HG02642 (cell line): Measurements from ENCODE around the gene INPPL1.
"Not testable (repeated sequence)": the region's sequence is repeated elsewhere in the genome, so short reads cannot be mapped to it uniquely, and the experiment has no call there.

Experiments
- ATAC-seq: cut with Tn5 transposase; IDR thresholded peaks from one replicate; pipeline ENCODE4 v1.9.1; 2021; ENCODE audit warnings: mild to moderate bottlenecking; ENCODE audit not compliant: unreplicated experiment, poor library complexity

The INPPL1 gene

DNA sequence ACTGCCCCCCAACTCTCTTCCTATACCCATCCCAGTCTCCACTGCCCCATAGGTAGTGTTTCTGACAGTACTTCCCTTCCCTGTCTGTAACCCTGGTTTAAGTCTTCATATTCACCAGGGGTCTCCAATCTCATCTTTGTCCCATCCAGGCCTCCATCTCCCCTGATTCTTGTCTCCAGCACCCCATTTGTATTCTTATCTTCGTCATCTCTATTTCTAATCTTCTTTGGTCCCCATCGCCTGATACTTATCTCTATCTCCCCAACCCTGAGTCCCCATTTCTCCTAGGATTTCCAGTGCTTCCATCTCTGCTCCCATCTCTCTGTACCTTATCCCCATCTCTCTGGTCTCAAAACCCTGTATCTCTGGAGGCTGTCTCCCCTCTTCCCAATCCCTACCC, 17.6 kb downstream of the INPPL1 start:
- ATAC-seq, result no peak

DNA sequence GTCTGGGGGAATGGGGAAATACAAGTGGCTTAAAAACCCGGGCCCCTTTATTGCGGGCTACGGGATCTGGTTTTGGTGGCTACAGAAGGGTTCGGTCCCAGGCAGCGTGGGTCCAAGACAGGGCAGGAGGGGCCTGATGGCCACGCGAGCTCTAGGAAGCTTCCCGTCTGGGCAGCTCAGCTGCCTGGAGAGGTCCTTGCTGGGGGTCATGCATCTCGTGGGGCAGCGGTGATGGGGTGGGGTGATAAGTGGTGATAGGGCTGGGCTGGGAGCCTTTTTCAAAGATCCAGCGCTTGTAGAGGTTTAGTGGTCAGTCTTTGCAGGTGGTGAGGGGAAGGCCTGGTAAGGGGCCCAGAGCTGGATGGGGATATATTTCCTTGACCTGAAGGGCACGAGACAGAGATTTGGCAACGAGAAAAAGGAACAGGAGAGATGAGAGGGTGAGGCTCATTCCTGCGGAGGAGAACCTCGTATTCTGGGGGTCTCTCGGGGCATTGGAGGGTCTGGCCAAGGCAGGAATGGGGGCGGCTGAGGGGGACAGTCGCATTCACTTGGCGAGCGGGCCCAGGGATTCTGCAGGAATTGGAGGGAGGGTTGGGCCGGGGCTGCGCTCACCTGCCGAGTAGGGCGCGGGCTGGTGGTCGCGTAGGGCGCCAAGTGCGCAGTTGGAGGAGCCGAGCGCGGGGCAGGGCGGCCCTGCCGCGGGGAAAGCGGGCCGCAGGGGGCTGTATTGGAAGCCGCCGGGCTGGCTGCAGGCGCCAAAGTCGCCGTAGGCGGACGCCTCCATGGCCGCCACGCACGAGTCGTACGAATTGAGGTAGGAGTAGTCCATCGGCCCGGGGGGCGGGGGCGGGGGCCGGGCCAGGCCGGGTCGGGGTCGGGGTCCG, 18.8 kb downstream of the INPPL1 start:
- ATAC-seq, result no peak

DNA sequence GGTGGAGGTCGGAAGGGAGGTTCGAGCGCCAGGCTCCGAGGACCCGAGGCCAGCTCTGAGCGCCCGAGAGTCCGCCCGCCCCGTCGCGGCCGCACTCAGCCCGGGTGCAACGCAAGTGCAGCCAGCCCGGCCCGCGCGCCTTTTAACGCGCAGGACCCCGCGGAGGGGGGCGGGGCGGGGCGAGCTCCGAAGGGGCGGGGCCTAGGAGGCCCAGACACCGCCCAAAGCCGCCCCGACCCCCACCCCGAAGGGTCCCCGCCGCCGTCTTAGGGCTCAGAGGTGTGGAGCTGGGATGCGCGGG, 19.4 kb downstream of the INPPL1 start, which contains the start of gene PHOX2A:
Gene PHOX2A (minus strand): TSS at position 117 of the 301 bp plus-strand sequence. CDS start 172 bp downstream, outside the sequence.
- ATAC-seq, result no peak

DNA sequence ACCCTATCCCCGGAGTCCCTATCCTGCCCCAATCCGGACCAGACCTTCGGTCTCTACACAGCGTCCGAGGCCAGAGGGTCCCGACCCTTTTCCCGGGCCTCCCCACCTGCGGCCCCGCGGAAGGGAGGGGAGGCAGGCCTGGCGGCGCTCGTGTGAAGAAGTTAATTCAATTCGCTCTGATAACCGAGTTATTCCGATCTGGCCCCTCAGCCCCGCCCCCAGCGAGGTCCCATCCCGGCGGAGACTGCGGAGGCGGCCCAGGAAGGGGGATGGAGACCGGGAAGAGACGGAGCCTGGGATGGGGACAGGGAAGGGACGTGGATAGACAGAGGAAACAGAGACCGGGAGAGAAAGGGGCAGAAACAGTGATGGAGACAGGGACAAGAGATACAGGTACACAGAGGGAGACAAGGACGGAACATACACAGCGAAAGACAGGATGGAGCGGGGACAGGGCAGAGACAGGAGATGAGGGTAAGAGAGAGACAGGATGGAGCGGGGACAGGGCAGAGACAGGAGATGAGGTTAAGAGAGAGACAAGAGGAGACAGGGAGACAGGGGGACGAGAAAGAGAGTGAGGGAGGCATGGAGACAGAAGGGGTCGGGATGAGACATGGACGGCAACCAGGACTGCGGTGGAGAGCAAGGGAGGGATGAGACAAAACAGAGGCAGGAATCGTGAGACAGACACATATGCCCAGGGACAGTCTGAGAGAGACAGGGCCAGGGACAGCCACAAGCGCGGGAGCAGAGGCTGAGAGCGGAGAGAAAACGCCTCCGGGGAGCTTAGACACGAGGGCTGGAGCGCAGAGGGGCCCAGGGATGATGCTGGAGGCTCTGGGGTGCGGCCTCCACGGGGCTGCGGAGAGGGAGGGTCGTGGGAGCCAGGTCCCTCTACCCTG, 20.0 kb downstream of the INPPL1 start:
- no peak for ATAC-seq

DNA sequence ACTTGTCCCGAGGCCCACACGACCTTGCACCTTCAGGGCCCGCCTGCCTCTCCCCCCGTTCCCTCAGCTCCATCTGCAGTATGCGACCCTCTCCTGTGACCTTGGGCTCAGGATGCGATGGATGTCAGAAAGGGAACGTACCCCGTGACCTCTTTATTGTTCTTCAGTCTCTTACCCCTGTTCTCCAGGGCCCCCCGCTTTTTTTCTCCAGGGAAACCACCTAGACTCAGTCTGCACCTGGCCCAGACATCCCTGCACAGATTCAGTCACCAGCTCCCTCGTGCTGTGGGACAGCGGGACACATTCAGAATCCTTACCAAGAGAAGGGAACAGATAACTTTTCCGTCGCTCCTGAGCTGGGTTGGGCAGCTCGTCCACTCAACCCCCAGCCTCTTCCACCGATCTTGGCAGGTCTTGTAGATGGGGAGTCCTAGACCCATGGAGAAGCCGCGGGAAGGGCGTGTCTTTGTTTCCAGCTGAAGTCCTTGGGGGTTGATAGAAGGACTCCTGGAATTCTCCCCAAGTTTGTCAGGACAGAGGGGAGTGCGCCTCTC, 20.8 kb downstream of the INPPL1 start:
- ATAC-seq, result no peak

DNA sequence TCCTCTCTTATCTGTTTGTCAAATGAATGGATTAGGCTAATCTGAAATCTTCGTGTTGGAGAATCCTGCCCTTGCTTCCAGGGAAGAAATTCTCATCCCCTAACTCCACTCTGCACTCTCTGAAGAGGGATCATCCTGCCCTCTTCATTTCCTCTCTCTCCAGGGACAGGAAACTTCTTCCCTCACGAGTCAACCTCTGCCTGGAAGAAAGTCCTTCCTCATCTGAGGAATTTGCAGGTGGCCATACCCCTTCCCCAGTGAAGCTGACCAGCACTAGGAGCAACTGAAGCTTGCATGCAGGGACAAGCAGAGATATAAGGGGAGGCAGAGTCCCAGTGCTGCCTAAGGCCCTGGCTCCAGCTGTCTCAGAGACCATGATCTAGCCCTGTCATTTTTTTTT, 23.0 kb downstream of the INPPL1 start:
- no peak for ATAC-seq

DNA sequence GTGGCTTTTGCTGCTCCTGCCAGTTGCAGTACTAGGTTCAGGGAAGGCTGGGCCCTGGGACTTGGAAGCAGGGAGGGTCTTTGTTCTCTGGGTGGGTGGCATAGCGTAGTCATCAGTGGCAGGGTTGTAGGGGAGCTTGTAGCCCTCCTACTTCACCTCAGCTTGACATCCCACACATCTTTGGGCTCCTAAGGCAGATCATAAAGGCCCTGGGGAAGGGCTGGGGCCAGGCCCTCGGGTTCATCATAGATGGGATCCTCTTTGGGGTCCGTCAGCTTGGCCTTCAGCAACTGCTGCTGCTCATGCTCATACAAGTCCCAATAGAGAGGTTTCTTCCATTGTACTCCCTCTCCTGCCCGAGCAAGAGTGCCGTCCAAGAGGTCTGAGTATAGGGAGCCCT, 25.4 kb downstream of the INPPL1 start:
- no peak for ATAC-seq

DNA sequence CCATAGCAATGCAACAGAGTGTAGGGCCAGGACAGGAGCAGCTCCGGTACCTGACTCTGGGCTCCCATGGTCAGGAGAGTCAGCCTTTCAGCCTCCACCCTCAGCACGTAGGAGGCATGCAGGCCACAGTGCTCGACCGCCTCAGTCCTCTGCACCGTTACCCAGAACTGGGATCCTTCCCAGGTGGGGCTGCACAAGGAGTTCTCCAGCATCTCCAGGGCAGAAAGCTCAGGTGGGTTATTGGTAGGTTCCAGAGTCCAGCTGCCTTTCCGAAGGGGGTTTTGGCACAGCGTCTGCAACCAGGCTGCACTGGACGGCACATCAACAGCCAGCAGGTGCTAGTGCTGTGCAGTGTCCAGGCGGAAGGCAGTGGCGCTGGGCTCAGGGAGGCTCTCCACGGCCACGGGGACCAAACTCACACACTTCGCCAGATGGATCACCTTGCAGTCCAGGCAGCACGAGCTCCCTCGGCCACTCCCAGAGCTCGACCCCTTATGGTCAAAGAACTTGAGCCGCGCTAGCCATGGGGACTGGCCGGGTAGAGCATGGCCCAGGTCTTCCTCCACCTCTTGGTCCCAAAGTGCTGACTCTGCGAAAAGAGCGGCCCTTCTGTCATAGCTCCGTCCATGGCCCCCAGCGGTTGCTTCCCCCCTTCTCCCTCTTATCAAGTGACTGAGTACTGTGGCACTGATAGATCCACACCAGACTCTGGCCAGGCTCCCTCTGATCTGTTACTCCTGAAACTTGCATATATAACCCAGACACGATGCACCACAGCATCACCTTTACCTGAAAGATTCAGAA, 26.3 kb downstream of the INPPL1 start:
- no peak for ATAC-seq

DNA sequence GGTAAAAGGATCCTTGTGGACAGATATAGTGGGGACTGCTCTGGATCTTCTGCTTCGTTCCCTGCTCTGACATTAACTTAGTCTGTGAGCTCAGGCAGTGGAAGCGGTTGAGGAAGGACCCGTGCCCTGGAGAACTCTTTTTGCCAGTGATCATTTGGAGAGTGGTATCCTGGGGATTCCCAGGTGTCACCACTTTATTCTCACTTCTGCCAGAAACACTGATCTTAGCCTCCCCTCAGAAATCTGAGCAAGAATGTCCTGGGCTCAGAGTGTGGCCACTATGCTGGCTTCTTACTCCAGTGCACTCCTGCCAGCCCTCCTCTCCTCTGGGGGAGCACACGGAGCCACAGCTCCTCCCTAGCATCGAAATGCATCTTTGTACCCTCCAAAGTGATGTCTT, 27.0 kb downstream of the INPPL1 start:
- no peak for ATAC-seq

DNA sequence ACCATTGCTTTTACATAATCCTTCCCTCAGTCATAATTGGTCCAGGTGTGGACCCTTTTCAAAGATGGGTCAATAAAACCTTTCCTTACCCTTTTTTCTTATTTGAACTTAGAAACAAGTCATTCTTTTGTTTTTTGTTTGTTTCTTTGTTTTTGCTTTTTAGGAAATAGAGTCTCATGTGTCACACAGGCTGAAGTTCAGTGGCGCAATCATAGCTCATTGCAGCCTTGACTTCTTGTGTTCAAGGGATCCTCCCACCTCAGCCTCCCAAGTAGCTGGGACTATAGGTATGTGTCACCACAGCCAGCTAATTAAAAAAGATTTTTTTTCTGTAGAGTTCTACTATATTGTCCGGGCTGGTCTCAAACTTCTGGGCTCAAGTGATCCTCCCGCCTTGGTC, 28.8 kb downstream of the INPPL1 start:
- ATAC-seq, result no peak

DNA sequence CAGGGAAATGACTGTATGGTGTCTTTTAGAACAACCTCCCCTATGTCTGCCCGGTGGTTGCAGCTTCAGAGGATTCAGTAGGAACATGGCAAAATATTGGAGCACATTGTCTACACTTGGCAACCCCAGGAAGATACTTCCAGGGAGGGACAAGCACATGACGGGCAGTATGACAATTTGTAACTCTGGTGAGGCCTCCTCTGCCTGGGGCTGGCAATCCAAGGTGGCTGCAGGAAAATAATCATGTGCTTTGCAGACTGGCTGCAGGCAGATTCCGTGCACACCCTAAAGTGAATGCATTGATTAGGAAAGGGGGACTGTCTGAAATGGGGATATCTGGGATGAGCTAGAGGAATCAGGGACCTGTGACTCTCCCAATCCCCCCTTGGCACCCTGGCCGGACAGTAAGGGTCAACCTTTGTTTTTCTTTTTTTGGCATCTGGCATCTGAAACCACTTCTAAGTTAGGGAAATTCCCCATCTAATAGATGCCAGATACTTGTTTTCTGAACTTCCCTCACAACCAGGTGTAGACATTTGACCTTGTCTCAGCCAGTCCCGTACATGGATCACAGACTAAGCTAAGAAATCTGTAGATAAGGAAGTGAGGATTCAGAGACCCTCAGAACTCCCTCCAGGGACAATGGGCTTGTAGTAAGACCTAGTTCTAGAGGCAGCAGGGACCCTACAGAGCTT, 29.9 kb downstream of the INPPL1 start:
- no peak for ATAC-seq

DNA sequence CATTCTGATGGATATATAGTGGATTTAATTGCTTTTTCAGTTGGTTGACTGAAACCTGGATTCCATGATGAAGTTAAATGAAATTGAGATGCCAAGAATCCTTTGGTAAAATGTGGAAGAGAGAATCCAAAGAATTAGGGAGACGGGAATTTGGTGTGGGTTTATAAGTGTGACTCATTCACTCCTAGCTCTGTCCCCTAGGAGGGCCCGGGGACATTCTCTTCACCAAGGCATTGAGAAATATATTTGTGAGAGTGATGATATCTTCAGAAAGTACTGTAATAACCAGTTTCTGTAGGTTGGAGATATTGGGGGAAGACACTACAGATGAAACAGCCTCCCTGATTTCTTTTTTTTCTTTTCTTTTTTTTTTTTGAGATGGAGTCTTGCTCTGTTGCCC, 33.0 kb downstream of the INPPL1 start:
- ATAC-seq, result no peak

DNA sequence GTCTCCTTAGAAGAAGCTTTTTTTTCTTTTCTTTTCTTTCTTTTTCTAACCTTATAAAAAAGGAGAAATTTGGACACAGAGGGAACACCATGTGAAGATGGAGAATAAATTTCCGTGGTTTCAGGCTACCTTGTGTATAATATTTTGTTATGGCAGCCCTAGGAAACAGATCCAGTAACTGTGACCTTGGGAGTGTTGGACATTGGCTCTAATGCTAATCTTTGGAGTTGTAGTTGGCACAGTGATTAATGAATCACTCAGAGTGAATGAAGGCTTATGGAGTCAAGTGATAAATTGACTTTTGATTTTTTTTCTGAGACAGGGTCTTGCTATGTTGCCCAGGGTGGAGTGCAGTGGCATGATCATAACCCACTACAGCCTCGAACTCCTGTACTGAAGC, 34.9 kb downstream of the INPPL1 start:
- no peak for ATAC-seq

DNA sequence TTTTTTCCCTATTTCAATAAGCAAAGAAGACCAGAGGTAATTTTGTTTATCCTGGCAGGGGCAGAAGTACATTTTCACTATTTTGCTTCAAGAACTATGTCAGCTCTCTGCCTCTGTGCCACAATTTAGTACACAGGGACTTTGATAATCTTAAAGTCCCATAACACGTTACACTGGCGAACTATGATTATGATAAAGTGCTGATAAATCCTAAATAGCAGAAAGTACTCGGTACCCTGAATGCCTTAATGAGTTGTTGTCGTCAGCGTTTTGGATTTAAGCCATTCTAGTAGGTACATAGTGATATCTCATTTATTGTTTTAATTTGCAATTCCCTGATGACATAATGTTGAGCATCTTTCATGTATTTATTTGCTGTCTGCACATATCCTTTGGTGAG, 36.0 kb downstream of the INPPL1 start:
- no peak for ATAC-seq

DNA sequence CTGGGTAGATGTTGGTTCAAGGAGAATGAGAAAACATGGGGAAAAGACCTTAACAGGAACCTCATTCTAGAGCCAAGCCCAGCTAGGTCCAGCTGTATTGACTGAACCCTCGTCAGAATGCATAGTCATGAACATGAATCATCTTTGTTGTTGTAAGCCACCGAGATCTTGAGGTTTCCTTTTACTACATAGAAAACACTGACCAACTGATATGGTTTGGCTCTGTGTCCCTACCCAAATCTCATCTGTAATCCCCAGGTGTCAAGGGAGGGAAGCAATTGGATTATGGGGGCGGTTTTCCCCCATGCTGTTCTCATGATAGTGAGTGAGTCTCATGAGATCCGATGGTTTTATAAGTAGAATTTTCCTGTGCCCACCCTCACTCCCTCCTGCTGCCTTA, 38.8 kb downstream of the INPPL1 start:
- ATAC-seq, result no peak

DNA sequence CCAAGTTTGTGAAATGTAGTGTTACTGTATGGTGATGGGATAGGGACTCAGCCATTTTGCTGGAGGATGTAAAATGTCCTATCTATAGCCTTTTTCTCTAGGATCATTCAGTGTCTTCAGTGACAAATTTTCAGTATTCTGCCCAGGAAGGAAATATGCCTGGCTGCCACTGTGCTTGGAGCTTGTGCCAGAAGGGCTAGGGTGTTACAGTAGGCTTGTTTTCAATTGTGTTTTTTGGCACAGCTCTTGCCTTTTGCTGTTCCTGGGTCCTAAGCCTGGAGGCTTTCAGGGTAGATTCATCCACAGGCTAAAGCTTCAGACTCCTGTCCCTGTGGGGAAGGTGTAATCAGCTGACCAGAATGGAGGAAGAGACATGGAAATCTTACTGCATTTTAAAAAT, 41.4 kb downstream of the INPPL1 start:
- ATAC-seq, result no peak

DNA sequence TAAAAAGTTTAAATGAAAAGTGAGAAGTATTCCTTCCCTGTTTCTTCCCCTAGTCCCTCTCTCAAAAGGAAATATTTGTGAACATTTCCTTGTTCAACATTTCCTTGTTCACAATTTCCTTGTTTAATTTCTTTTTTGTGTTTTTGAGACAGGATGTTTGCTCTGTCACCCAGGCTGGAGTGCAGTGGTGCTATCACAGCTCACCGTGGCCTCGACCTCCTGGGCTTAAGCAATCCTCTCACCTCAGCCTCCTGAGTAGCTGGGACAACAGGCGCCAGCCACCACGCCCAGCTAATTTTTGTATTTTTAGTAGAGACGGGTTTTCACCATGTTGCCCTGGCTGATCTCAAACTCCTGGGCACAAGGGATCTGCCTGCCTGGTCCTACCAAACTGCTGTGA, 42.4 kb downstream of the INPPL1 start:
- ATAC-seq, result not testable (repeated sequence)

DNA sequence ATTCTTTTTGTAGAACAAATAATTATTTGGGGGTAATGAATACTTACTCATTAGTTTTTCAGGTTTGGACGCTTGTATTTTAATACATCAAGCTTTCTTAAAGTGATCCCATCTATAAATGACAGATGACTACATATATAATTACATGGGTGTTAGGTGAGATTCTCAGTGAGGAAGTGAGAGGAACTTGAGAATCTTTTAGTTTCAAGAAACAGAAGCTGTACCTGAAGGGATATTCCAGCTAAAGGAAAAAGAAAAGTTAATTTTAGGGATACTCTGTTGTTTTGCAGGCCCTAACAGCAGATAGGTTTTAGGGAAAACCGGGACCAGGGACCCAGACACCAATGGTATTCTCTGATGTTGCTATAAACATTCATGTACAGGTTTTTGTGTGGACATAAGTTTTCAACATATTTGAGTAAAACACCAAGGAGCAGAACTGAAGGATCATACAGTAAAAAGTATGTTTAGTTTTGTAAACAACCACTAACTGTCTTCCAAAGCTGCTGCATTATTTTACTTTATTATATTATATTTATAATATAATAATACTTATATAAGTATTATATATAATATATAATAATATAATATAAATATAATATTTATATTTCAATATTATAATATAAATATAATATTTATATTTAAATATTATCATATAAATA, 43.5 kb downstream of the INPPL1 start:
- no peak for ATAC-seq

DNA sequence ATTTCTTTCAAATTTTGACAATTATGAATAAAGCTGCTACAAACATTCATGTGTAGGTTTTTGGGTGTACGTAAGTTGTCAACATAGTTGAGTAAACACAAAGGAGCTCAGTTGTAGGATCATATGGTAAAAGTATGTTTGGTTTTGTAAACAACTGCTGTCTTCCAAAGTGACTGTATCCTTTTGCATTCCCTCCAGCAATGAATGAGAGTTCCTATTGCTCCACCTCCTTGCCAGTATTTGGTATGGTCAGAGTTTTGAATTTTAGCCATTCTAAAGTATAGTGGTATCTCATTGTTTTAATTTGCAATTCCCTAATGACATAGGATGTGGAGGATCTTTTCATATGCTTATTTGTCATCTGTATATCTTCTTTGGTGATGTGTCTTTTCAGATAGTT, 47.4 kb downstream of the INPPL1 start:
- no peak for ATAC-seq
